Hematopoietic multipotent progenitor cell treated with erythropoietin and hydrocortisone succinate and interleukin-3 and kit ligand, for 15 days (in vitro differentiated cells): ENCODE measurements around the gene IGSF6.
A peak's percentile ranks its signal among the peaks of the same experiment; 100 is the strongest.

ENCODE experiments used
- DNase-seq: peaks from one replicate; pipeline ENCODE4 v3.0.0-alpha.2; 2015; ENCODE audit warnings: low spot score

IGSF6 gene

DNA sequence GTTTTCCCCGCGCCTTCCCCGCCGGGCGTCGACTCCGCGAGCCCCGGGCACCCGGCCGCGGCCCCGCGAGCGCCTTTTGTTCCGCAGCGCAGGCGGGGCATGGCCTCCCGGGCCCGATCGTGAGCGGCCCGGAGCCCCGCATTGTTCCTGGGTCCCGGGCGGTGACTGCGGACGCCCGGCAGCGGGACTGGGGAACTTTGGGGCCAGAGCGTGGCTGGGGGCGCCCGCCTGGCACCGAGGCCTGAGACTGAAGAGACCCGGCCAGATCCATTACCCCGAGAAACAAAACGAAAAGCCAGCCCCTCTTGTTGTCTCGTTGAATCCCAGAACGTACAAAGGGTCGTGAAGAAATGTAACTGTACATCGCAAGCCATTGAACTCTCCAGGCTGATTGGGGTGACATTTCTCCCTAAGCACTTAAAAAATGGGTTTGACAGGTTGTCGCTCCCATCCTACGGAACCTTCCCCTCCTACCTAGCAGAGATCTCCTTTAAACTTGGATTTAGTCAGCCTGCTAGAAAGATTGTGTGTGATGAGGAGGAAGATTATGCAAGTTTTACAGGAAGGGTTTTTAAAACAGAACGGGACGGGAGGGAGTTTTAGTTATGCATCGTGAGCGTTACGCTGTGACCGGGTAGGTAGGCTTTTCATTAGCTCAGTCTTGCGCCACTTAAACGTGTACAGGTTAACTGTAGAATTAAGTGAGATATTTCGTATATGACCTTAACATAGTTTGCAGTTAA, 52.2 kb downstream of the IGSF6 start:
- DNase-seq, result peak; percentile 65

DNA sequence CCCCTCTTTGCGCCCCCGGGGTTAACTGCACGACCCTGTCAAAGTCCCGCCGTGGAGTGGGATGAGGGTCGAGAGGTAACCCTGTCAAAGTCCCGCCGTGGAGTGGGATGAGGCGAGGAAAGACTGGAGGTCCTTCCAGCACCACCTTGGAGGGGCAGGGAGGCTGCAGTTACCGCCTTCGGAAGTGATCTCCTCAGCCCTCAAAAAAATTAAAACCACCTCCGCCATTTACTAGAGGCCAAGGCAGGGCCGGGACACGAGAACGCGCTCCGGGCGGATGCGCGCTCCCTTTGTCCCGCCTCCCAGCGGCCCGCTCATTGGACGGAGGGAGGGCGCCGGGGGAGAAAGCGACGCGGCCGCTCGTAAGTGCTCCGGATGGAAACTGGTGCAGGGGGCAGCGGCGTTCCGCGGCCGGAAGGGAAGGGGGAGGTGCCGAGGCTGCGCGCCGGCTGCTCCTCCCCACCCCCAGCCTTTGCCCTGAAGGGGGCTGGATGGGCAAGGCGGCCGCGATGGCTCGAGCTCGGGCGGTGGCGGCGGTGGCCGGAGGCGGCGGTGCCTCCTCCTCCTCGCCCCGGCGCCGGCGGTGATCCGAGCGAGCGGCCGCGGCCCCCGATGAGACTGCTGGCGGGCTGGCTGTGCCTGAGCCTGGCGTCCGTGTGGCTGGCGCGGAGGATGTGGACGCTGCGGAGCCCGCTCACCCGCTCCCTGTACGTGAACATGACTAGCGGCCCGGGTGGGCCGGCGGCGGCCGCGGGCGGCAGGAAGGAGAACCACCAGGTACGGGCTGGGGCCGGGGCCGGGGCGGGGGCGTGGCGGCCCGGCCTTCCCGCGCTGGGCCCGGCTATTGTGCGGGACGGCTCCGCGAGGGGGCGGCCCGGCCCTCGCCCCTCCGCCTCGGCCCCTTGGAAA, 53.0 kb downstream of the IGSF6 start, which contains the start of gene METTL9:
METTL9 (plus strand) TSS at position 456 of the 909 bp plus-strand sequence; CDS start at position 613, 157 bp downstream.
- peak; percentile 95 for DNase-seq

DNA sequence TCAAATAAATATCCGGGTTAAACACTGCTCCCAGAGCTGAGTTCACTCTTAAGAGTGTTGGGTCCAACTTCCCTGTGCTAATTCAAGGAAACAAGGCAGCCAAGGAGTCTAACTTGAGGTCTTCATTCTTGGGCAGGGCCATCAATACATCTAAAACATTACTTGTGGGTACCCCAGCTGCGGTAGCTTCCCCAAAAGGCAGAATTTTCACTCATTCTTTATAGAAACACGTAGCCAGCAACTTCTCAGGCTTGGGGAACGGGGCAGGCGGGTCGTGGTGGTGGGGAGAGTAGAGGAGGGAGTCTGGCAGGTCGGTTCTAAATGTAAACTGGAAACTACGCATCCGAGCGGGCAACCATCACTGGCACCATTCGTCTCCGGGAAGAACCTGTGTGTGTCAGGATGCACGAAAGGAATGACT, 53.7 kb downstream of the IGSF6 start:
- DNase-seq, result no peak

DNA sequence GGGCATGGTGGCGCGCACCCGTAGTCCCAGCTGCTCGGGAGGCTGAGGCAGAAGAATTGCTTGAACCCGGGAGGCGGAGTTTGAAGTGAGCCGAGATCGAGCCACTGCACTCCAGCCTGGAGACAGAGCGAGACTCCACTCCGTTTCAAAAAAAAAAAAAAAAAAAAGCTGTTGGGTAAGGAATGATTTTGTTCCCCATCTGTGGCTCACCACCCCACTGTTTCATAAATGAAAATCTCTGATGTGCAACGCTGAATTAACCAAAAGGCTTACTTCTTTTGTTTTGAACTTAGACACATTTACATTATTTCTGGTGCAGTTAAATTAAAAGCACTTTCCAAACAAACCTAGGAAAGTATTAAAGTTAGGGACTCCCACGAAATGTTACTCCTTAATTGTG, 54.2 kb downstream of the IGSF6 start:
- no peak for DNase-seq

DNA sequence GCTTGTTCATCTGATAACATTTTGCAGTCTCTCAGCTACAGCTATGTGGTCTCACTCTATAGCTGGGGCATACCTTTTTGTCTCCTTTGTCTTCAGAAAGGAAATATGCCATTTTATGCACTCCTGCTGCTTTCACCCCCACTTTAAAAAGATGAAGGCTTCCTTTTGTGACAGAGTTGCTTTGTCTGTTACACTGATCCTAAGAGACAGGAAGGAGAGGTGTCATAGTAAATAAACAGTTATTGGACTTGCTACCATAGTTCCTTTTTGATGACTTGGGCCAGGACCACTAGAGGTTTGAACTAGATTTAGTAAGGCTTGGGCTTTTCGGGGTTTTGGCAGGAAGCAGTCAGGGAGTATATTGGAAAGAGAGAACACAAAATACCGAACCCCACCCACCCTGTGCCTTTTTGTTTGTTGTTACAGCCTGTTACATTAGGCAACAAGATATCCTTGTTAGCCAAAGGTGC, 54.8 kb downstream of the IGSF6 start:
- DNase-seq, result no peak

DNA sequence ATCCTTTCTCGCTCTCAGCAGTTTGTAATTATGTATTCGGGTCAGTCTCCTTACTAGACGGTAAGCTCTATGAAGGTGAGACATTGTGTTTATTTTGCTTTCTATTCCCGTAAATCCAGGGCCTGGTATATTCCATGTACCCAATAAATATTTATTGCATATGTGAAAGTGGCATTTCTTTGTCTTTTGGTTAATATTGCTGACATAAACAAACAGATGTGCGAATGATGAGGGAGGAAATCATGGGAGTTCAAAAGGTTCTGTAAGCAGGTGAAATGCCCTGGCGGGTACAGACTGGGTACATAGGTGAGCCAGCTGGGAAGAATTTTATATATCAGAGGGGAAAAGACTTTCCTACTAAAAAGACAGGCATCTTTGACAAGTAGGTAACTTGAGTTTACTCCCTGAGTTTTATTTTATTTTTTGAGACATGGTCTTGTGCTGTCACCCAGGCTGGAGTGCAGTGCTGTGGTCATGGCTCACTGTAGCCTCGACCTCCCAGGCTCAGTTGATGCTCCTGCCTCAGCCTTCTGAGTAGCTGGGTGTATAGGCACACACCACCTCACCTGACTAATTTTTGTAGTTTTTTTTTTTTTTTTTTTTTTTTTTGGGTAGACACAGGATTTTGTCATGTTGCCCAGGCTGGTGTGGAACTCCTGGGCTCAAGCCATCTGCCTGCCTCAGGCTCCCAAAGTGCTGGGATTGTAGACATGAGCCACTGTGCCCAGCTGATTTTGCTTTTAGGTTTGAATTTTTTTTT, 58.7 kb downstream of the IGSF6 start:
- DNase-seq, result no peak

DNA sequence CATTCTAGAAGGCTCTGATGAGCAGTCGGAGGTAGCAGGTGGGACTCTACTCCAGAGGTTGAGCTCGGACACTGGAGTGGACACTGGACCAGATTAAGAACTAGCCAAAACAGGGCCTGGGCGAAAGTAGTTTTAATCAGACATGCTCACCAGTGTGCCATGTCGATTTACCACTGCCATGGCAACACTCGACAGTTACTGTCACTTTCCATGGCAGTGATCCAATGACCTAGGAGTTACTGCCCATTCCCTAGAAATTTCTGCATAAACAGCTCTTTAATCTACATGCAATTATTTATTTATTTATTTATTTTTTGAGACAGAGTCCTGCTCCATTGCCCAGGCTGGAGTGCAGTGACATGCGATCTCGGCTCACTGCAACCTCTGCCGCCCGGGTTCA, 60.2 kb downstream of the IGSF6 start:
- peak; percentile 69 for DNase-seq

DNA sequence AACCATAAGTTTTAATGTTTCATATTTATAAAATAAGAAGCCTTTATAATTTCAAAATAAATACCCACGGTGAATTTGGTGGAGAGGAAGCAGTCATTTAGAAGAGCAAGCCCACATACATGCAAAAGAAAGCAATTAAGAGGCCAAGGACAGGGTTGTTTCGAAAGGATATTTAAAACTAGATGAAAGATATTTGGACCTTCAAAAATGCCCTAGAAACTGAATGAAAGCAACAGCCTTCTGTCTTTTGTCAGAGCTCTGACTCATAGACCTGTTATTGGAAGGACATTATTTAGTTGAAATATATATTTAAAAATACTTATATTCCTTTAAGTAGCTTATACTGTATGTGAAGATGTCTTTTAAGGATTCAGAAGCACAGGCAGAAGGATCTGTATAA, 61.6 kb downstream of the IGSF6 start:
- DNase-seq, result no peak

DNA sequence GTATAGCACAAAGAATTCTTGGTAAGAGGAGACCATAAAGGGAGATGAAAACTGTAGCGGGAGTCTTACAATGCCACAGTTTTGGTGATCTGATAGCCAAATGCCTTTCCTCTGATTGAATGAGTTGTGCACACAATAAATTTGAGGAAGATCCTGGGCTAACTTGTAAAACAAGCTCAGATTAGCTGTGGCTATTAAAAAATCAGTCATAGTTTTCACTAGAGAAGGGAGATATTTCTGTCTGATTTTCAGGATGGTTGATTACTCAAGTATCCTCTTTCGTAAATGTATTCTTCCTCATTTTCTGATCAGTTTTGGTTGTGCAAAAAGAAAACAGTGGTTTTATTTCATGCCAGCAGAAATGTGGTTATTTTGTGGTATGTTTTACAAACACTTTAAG, 62.1 kb downstream of the IGSF6 start:
- DNase-seq, result no peak

DNA sequence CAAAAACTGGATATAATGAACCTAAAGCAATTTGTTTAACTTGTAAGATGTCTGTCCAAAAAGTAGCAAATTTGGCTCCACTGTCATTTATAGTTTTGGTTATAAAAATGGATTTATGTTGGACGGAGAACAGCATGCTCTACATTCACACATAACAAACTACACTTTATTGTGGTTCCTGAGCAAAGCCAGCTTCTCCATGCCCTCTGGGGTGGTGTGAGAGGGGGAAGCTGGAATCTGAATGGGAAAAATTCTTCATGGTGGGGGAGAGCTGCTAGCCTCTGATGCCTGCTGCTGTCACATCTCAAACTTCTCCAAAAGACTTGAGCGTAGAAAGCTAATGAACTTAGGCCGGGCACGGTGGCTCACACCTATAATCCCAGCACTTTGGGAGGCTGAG, 62.9 kb downstream of the IGSF6 start:
- DNase-seq, result no peak
